GM12892 (cell line): ENCODE results near the gene TMEM97.

Experiments used
- DNase-seq: peaks from one replicate; pipeline ENCODE4 v3.0.0; 2011; ENCODE audit not compliant: insufficient read length
- FAIRE-seq: peaks from 2 replicates; lab custom pipeline; 2011; peaks lifted over from hg19 to GRCh38; lab: Jason Lieb, UNC
- POLR2A ChIP-seq: IDR thresholded peaks from 2 replicates; pipeline ENCODE4 v1.6.1; 2011; ENCODE audit warnings: low read depth, low read length, control low read depth
- POLR2AphosphoS5 ChIP-seq: IDR thresholded peaks from 2 replicates; pipeline ENCODE4 v1.6.1; 2011; ENCODE audit warnings: low read depth, low read length, control low read depth
- TAF1 ChIP-seq: IDR thresholded peaks from 2 replicates; pipeline ENCODE4 v1.6.1; 2011; ENCODE audit warnings: low read depth, mild to moderate bottlenecking, control low read depth, low read length, borderline replicate concordance

The TMEM97 gene

DNA sequence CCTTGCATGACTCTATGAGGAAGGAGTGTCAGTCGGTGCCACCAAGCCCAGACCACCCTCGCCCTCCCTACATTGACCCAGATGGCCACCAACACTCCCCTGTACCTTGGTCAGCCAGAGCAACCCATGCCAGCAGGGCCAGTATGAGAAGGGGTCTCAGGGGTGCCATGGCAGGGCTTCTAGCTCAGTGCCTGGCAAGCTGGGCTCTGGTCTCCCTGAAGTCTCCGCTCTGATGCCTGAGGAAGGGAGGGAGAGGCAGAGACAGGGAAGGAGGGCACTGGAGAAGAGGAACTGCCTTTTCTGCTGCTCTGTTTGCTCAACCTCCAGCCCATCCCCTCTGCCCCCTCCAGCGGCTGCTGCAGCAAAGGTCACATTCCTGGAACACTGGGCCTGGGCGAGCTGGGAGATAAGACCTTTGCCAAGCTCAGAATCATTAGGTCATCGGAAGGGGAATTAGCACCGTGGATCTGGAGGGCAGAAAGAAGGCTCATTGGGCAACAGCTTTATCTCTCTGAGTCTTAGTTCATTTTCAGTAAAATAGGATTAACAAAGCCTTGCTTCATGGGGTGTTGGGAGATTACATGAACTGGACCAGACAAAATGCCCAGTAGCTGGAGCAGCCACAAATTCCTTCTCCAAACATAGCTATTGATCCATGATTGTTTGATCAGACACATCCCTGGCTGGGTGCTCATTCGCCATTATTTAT is 51.2 kb downstream of the TMEM97 start, which contains the start of gene VTN:
VTN (minus strand) TSS at position 273 of the 709 bp plus-strand sequence; CDS start at position 169, 104 bp downstream.
- TF ChIP-seq TAF1 (no peak), POLR2AphosphoS5 (no peak), POLR2A (no peak)
- no peak for DNase-seq
- no peak for FAIRE-seq

DNA sequence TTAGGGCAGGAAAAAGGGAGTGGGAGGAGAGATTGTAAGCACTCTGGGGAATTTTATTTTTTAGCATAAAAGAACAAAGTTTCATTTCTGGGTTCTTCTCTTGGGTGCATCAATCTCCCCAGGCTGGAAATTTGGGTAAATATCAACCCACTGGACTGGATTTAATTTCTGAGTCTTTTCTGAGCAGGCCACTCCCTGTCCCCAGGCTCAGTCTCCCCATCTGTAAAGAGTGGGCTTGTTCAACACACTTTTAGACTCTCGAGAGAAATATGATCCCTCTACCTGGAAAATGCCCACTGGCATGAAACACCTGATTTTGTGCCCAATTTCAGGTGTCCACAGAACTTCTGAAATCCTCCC is 51.7 kb downstream of the TMEM97 start:
- FAIRE-seq (no peak), DNase-seq (no peak)
- no peak for TF ChIP-seq POLR2AphosphoS5
- no peak for TF ChIP-seq POLR2A
- no peak for TF ChIP-seq TAF1

DNA sequence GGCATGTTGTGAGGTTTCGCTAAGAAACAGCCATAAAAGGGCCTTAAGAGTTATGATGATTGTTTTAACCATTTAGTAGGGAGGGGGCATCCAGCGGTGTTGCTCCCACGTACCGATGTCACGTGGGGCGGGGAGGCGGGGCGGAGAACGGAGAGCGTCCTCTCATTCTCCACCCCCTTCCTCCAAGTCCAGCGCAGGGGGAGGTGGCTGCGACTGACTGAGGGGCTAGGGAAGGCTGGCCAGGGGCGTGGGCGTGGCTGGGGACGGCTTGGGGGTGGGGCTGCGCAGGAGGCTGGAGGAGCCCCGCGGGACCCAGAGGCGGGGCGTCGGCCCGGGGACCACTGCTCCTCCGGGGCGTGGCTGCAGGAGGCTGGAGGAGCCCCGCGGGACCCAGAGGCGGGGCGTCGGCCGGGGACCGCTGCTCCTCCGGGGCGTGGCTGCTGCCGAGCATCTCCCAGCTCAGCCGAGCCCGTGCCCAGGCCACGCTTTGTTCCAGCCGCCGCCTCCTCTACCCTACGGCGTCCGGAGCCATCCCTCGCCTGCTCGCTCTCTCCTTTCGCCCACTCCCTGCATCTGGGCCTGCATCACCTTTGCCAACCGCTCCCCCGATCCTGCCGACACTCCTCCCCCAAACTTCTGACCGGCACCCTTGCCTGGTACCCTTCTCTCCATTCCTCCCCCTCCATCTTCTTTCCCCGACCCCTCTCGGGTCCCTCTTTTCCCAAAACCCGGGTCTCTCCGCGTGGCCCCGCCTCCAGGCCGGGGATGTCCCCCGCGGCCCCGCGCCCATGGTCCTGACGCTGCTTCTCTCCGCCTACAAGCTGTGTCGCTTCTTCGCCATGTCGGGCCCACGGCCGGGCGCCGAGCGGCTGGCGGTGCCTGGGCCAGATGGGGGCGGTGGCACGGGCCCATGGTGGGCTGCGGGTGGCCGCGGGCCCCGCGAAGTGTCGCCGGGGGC is 52.5 kb downstream of the TMEM97 start, which contains the start of gene SARM1:
SARM1 (plus strand) TSS at position 450 of the 958 bp plus-strand sequence; CDS start at position 789, 339 bp downstream.
- FAIRE-seq (peak; percentile 98), DNase-seq (peak; percentile 95)
- TF ChIP-seq POLR2A (peak; percentile 53; the same call in 1 of the 2 replicates), TAF1 (no peak), POLR2AphosphoS5 (no peak)

DNA sequence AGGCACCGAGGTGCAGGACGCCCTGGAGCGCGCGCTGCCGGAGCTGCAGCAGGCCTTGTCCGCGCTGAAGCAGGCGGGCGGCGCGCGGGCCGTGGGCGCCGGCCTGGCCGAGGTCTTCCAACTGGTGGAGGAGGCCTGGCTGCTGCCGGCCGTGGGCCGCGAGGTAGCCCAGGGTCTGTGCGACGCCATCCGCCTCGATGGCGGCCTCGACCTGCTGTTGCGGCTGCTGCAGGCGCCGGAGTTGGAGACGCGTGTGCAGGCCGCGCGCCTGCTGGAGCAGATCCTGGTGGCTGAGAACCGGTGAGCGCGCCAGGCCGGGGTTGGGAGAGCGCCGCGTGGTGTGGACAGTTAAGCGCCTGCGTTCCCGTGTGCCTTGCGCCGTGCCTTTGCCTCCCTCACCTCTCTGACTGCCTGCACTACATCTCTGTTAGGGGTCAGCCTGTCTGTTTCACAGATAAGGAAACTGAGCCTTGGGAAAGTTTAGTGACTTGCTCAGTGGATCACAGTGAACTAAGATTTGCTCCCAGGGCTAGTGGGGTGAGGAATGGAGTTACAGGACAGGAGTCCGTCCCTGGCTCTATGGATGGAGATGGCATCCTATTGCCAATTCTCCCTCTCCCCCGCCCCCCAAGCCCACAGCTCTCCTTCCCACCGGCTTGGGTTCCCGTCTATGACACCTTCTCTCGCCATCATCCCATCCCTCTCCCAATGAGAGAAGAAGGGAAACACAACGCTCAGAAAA is 53.4 kb downstream of the TMEM97 start:
- no peak for FAIRE-seq
- DNase-seq, result peak; percentile 54
- no peak for TF ChIP-seq TAF1
- TF ChIP-seq POLR2A, result no peak
- TF ChIP-seq POLR2AphosphoS5, result no peak

- TF ChIP-seq POLR2A (no peak), POLR2AphosphoS5 (no peak), TAF1 (no peak)
- no peak for DNase-seq
- FAIRE-seq, result no peak
Observed at GRCh38 chr17:28372945-28373274, 53.9 kb downstream of the TMEM97 start.
